HuH-7.5 (cell line): ENCODE measurements around the gene CYB561D2.
A peak's percentile ranks its signal among the peaks of the same experiment; 100 is the strongest.

ENCODE experiments used
- DNase-seq: peaks from one replicate; pipeline ENCODE4 v3.0.0; 2011; ENCODE audit warnings: low spot score

CYB561D2 gene

DNA sequence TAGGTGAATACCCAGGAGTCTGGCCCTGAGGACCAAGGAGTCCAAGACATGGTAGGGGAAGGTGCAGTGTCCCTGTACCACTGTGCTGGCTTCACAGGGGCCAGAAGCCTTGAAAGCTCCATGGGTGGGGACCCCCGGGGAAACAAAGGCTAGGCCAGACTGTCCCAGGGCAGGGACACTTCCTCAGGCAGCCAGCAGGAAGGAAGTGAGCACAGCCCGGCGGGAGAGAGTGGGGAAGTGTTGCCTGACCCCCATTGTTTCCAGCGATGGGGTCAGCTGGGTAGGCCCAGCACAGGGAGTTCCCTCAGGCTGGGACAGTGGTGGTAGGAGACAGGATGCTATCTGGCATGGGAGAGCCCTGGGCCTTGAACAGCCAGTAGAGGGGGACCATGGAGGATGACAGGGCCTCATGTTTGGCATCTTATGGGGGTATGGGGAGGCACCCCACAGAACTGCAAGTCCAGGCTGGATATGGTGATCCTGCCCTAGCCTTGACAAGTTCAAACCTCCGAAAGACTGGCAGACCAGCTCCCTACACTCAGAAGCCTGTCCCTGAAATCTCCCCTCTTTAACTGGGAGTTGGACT lies 27.0 kb upstream of the CYB561D2 start:
- DNase-seq: no peak

- DNase-seq: peak; percentile 90
Observed at GRCh38 chr3:50324351-50325112, 26.1 kb upstream of the CYB561D2 start.

DNA sequence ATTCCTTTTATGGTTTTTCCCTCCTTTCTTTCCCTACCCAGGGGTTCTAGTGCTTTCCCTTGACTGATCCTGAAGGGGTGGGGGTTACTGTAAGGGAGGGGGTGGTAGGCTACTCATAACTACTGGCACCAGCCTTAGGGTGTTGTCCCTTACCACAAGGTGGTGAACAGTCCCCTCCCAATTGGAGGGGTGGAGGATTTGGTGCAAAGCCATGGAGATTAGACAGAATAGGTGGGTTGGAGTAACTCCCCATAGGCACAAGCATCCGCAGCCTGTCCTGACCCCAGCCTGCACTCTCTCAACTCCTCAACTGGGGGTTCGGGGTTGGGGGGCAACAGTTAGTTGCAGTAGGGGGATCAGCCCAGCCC lies 25.6 kb upstream of the CYB561D2 start:
- DNase-seq: no peak

- DNase-seq: no peak
Observed at GRCh38 chr3:50325497-50326181, 25.0 kb upstream of the CYB561D2 start.

GRCh38 chr3:50326182-50326541 lies 24.5 kb upstream of the CYB561D2 start:
- DNase-seq: no peak

GRCh38 chr3:50327129-50327528 lies 23.5 kb upstream of the CYB561D2 start:
- no peak for DNase-seq

- DNase-seq: peak; percentile 97
Observed at GRCh38 chr3:50327943-50328691, 22.5 kb upstream of the CYB561D2 start, which contains the start of gene TUSC2. Gene TUSC2 (minus strand): TSS chr3:50328223. CDS start chr3:50328099, 124 bp downstream.

DNA sequence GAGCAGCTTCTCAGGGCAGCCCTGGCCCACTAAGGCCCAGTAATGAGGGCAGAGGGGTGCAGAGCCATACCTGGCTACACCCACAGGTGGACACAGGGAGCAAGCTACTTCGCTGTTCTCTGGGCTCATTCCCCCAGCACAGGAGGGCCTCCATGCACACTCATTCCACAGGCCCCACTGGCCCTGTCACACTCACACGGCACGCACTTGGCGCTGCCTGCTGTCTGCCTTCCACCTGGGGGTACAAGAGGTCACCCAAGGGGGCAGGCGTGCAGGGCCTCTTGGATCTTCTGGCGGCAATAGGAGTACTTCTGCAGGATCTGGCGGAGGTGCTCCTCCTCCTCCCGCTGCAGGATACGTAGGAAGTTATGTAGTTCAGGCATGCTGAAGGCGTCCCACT lies 20.3 kb upstream of the CYB561D2 start:
- DNase-seq: no peak

DNA sequence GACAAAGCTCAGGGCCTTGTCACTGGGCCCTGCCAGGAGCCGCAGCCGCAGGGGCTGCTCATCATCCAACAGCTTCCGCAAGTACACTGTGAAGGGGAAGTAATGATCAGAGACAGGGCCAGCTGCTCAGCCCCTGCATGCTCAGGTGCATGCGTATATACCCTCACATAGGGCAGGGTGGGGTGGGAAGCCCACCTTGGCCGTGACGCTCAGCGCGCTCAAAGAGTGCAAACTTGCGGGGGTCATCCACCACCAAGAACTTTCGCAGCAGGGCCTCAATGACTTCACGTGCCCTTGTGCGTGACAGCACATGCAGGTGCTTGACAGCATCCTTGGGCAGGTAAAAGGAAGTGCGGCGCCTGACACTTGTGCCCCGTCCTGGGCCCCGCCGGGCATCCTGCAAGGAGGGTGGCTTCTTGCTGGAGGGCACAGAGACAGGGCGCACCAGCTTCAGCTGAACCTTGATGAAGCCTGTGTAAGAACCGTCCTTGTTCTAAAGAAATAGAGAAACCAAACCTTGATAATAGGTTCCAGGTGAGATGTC lies 19.2 kb upstream of the CYB561D2 start:
- DNase-seq: no peak

- no peak for DNase-seq
Observed at GRCh38 chr3:50333744-50334328, 16.8 kb upstream of the CYB561D2 start.

DNA sequence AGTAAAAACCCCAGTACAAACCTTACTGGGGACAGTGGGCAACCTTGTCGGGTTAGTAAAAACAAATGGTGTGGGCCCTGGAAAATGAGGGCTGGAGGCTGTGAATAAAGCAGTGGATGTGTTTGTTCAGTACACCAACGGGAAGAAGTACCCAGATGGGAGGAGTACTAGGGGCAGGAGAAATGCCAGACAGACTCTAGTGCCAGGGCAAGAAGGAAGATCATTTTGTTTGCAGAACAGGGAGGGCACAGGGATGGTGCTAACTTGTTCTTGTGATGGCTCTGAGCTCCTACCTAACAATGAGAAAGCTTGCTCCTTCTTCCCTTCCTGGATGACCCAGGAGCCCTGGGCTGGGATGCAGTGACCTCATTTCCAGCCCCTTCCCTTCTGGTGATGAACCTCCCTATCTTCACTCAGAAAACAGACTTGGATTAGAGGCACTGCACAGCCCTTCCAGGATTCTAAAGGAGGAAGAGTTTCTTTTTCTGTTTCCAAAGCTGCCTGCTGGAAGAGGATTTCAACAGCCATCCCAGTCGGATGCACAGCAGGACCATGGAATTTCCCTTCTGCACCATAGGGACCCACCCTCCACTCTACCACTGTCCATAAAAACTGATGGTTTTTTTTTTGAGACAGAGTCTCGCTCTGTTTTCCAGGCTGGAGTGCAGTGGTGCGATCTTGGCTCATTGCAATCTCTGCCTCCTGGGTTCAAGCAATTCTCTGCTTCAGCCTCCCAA lies 16.2 kb upstream of the CYB561D2 start:
- no peak for DNase-seq

- no peak for DNase-seq
Observed at GRCh38 chr3:50336452-50337174, 14.0 kb upstream of the CYB561D2 start.

- DNase-seq: peak; percentile 99
Observed at GRCh38 chr3:50337175-50337861, 13.3 kb upstream of the CYB561D2 start.

DNA sequence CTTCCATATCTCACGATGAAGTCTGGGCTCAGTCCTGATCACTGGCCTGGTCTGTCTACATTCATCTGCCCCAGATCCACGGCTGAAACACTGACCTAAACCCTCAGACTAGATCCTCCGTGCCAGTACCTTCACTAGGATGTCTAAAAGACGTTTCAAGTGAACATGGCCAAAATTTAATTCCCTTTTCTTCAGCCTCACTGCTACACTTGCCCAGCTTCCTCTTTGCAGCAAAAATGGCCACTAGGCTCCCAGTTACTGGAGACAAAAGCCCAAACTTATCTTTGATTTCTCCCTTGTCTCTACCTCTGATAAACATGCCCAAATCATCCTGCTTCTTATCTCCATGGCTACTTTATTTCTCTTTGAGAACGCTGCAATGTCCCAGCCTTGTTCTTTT lies 11.7 kb upstream of the CYB561D2 start:
- no peak for DNase-seq

- no peak for DNase-seq
Observed at GRCh38 chr3:50339485-50340146, 11.0 kb upstream of the CYB561D2 start.

GRCh38 chr3:50340147-50340447 lies 10.6 kb upstream of the CYB561D2 start:
- DNase-seq: no peak

DNA sequence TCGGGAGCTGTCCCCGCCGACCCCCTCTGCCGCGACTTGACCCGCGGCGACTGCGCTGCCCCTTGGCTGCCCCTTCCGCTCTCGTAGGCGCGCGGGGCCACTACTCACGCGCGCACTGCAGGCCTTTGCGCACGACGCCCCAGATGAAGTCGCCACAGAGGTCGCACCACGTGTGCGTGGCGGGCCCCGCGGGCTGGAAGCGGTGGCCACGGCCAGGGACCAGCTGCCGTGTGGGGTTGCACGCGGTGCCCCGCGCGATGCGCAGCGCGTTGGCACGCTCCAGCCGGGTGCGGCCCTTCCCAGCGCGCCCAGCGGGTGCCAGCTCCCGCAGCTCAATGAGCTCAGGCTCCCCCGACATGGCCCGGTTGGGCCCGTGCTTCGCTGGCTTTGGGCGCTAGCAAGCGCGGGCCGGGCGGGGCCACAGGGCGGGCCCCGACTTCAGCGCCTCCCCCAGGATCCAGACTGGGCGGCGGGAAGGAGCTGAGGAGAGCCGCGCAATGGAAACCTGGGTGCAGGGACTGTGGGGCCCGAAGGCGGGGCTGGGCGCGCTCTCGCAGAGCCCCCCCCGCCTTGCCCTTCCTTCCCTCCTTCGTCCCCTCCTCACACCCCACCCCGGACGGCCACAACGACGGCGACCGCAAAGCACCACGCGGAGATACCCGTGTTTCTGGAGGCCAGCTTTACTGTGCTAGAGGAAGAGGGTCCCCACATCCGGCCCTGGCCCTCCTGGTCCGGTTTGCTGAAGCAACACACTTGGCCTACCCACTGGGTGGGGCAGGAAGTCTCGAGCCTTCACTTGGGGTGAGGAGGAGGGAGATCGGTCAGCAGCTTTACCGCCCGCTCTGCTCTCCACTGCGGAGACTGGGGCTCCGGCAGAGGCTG lies 10.0 kb upstream of the CYB561D2 start, which contains the start of gene RASSF1:
RASSF1 (minus strand) TSS at position 389 of the 882 bp plus-strand sequence; CDS start at position 358, 31 bp downstream.
- no peak for DNase-seq

DNA sequence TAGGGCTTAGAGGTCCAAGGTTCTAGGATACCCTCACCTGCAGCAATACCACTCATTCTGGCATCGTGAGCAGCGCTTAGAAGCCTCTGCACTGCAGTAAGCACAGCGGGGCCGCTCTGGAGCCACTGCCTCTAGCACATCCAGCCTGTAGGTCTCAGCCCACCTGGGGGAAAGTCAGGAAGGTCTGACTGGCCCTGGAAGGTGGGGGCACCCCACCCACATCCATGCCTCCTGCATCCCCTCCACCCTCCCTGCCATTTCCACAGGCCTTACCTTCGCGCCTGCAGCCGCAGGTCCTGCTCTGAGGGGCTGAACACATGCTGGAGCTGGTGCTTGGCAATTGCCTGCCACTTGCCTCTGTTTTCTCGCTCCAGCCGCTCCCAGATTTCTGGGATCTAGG lies 9.1 kb upstream of the CYB561D2 start:
- DNase-seq: no peak
